HCT116 (cell line): ENCODE data around the gene SLC2A9. TPM values are rescaled to one million over a fixed set of nuclear protein-coding genes. Genes with fewer than 3 reads are reported as not detected.

Experiments
- ATAC-seq: fragments of 200-7000 bp; cut with Tn5 transposase; 2 replicates; pipeline ENCODE4 v1.9.1; 2020; ENCODE audit warnings: mild to moderate bottlenecking, moderate library complexity
- BruUV-seq: library from RNA; stranded (reverse); fragments of 400-500 nt; replicated peaks from 2 replicates; lab custom pipeline; 2021; lab: Mats Ljungman, UMichigan
- CTCF ChIA-PET: fragments of 300-600 bp; sonication (Branson Sonifier 250); formaldehyde crosslinking; loops from one replicate; lab custom pipeline; 2021; ENCODE audit warnings: antibody characterized with exemption; lab: Charles Lee
- POLR2A ChIA-PET: fragments of 300-600, 350-600 bp; sonication (Branson Sonifier 250); formaldehyde crosslinking; loops from one replicate; lab custom pipeline; 2021; ENCODE audit warnings: antibody characterized with exemption; lab: Charles Lee
- RAD21 ChIA-PET, 2 experiments: fragments of 300-600 bp; sonication (Branson Sonifier 250); formaldehyde crosslinking; loops; one replicate each; lab custom pipeline; 2023; ENCODE audit warnings: low total read pairs in 2 of 2; ENCODE audit not compliant: uncharacterized antibody in 2 of 2, unreplicated experiment in 2 of 2, low non-redundant PET in 1 of 2; lab: Charles Lee
- DNase-seq: peaks from one replicate; pipeline ENCODE4 v3.0.0-alpha.2; 2010; ENCODE audit warnings: low read depth, low spot score
- H2AFZ ChIP-seq: fragments of 200-600 bp; shearing (Covaris generic), sonication (generic); 2 replicates; pipeline ENCODE4 v1.6.1; 2017; ENCODE audit warnings: low read depth, mixed run types, mixed read lengths, antibody characterized with exemption, low read length; ENCODE audit not compliant: poor library complexity, severe bottlenecking
- H3K27ac ChIP-seq: 2 replicates; pipeline ENCODE4 v1.5.1; 2012; ENCODE audit warnings: low read depth, low read length
- H3K27me3 ChIP-seq: fragments of 200-600 bp; sonication (generic); 2 replicates; pipeline ENCODE4 v1.6.1; 2016; ENCODE audit warnings: mixed run types, low read length, mixed read lengths; ENCODE audit not compliant: insufficient read depth
- H3K36me3 ChIP-seq, 2 experiments: fragments of 200-500 bp in 1 of 2; fragments of 200-600 bp in 1 of 2; sonication (Bioruptor generic) in 1 of 2; sonication (generic) in 1 of 2; 2 replicates each; pipeline versions ENCODE4 v1.5.1 to v1.6.1; 2014 to 2016; ENCODE audit warnings: low read length in 2 of 2, inconsistent platforms in 1 of 2, mixed read lengths in 1 of 2, mixed run types in 1 of 2; ENCODE audit not compliant: insufficient read depth in 2 of 2, control insufficient read depth in 1 of 2
- H3K4me1 ChIP-seq, 2 experiments: fragments of 200-600 bp in 1 of 2; sonication (generic) in 1 of 2; 2 replicates each; pipeline versions ENCODE4 v1.5.1 to v1.6.1; 2012 to 2017; ENCODE audit warnings: low read length in 2 of 2, inconsistent platforms in 1 of 2, mild to moderate bottlenecking in 1 of 2, mixed read lengths in 1 of 2, mixed run types in 1 of 2, moderate library complexity in 1 of 2; ENCODE audit not compliant: insufficient read depth in 2 of 2, control insufficient read depth in 1 of 2
- H3K4me2 ChIP-seq: fragments of 200-600 bp; sonication (generic); 2 replicates; pipeline ENCODE4 v1.6.1; 2017; ENCODE audit warnings: mixed run types, low read length, mixed read lengths
- H3K4me3 ChIP-seq, 2 experiments: fragments of 200-600 bp in 1 of 2; sonication (generic) in 1 of 2; replicated peaks in 1 of 2; 2 replicates each; pipeline ENCODE4 v1.5.1; 2011 to 2016; ENCODE audit warnings: low read length in 2 of 2, control low read depth in 1 of 2, low read depth in 1 of 2, mild to moderate bottlenecking in 1 of 2, mixed read lengths in 1 of 2, mixed run types in 1 of 2
- H3K79me2 ChIP-seq: fragments of 200-600 bp; sonication (generic); 2 replicates; pipeline ENCODE4 v1.6.1; 2017; ENCODE audit warnings: mild to moderate bottlenecking, mixed run types, low read length, moderate library complexity, mixed read lengths; ENCODE audit not compliant: insufficient read depth
- H3K9ac ChIP-seq: fragments of 200-600 bp; sonication (generic); 2 replicates; pipeline ENCODE4 v1.6.1; 2016; ENCODE audit warnings: low read length, mixed read lengths
- H3K9me2 ChIP-seq: fragments of 200-600 bp; sonication (generic), shearing (Covaris generic); 2 replicates; pipeline ENCODE4 v1.6.1; 2017; ENCODE audit warnings: mixed run types, mild to moderate bottlenecking, moderate library complexity; ENCODE audit not compliant: insufficient read depth
- H3K9me3 ChIP-seq, 2 experiments: fragments of 200-500 bp in 1 of 2; fragments of 200-600 bp in 1 of 2; sonication (Bioruptor generic) in 1 of 2; sonication (generic) in 1 of 2; 2 replicates each; pipeline ENCODE4 v1.6.1; 2014 to 2017; ENCODE audit warnings: low read length in 2 of 2, mixed read lengths in 2 of 2, inconsistent platforms in 1 of 2, low read depth in 1 of 2, mild to moderate bottlenecking in 1 of 2, mixed run types in 1 of 2, moderate library complexity in 1 of 2; ENCODE audit not compliant: control insufficient read depth in 1 of 2, insufficient read depth in 1 of 2
- H4K20me1 ChIP-seq: fragments of 200-600 bp; sonication (generic), shearing (Covaris generic); 2 replicates; pipeline ENCODE4 v1.6.1; 2017; ENCODE audit warnings: mixed run types, mild to moderate bottlenecking, moderate library complexity; ENCODE audit not compliant: insufficient read depth
- ATF3 ChIP-seq: IDR thresholded peaks from 2 replicates; pipeline ENCODE4 v1.6.1; 2012
- CTCF ChIP-seq, 3 experiments: fragments of 200-600 bp in 1 of 3; sonication (generic) in 1 of 3; IDR thresholded peaks in 2 of 3; conservative IDR thresholded peaks in 1 of 3; 2 replicates each; pipeline ENCODE4 v1.5.1; 2012 to 2017; ENCODE audit warnings: low read depth in 2 of 3, low read length in 2 of 3, antibody characterized with exemption in 1 of 3, borderline replicate concordance in 1 of 3, control low read depth in 1 of 3, mild to moderate bottlenecking in 1 of 3, mixed read lengths in 1 of 3, mixed run types in 1 of 3, moderate library complexity in 1 of 3; ENCODE audit not compliant: insufficient read depth in 1 of 3
- EGR1 ChIP-seq: IDR thresholded peaks from 2 replicates; pipeline ENCODE4 v1.6.1; 2012; ENCODE audit warnings: low read depth
- ELF1 ChIP-seq: IDR thresholded peaks from 2 replicates; pipeline ENCODE4 v1.6.1; 2012; ENCODE audit warnings: low read depth, borderline replicate concordance
- EZH2 ChIP-seq: fragments of 200-600 bp; sonication (generic); IDR thresholded peaks from 2 replicates; pipeline ENCODE4 v1.6.1; 2017; ENCODE audit warnings: antibody characterized with exemption, mixed run types
- FOSL1 ChIP-seq: IDR thresholded peaks from 2 replicates; pipeline ENCODE4 v1.6.1; 2012; ENCODE audit warnings: low read depth
- MAX ChIP-seq: IDR thresholded peaks from 2 replicates; pipeline ENCODE4 v1.6.1; 2012
- POLR2A ChIP-seq: IDR thresholded peaks from 2 replicates; pipeline ENCODE4 v1.7.0; 2011; ENCODE audit warnings: borderline replicate concordance; ENCODE audit not compliant: insufficient read depth, insufficient read length; ENCODE audit errors: extremely low read depth
- POLR2AphosphoS5 ChIP-seq: IDR thresholded peaks from 2 replicates; pipeline ENCODE4 v1.6.1; 2011; ENCODE audit warnings: mild to moderate bottlenecking, low read depth, low read length, moderate library complexity
- RAD21 ChIP-seq: IDR thresholded peaks from 2 replicates; pipeline ENCODE4 v1.6.1; 2012; ENCODE audit warnings: low read depth, mild to moderate bottlenecking
- TCF7L2 ChIP-seq: IDR thresholded peaks from 2 replicates; pipeline ENCODE4 v1.7.0; 2011; ENCODE audit warnings: borderline replicate concordance, inconsistent platforms; ENCODE audit not compliant: insufficient read depth, insufficient read length; ENCODE audit errors: extremely low read depth
- ZBTB33 ChIP-seq: IDR thresholded peaks from 2 replicates; pipeline ENCODE4 v1.6.1; 2011; ENCODE audit warnings: mild to moderate bottlenecking, low read length, moderate library complexity; ENCODE audit not compliant: insufficient replicate concordance; ENCODE audit errors: extremely low read depth
- ZFX ChIP-seq: fragments of 450-650 bp; IDR thresholded peaks from 2 replicates; pipeline ENCODE4 v1.6.1; 2017
- ZNF274 ChIP-seq: fragments of 200-500 bp; sonication (Bioruptor generic); IDR thresholded peaks from 2 replicates; pipeline ENCODE4 v1.6.1; 2014; ENCODE audit warnings: mild to moderate bottlenecking, low read depth, low read length, inconsistent platforms
- intact Hi-C: fragments of 100-400 bp; cut with micrococcal nuclease; formaldehyde crosslinking; loops from 2 replicates; pipeline ENCODE4 v1.10.0; 2022
- total RNA-seq: library from RNA; stranded (reverse); gene quantifications from one replicate; pipeline ENCODE4 v1.2.1, GENCODE V29; 2021; ENCODE audit not compliant: unreplicated experiment

Gene SLC2A9
- total RNA-seq, 1 experiment from 2014 or later, result 2.2 TPM

GRCh38 chr4:10008609-10009005 is 12.7 kb downstream of the SLC2A9 start:
- no peak for TF ChIP-seq EZH2
- no peak for TF ChIP-seq CTCF (IDR thresholded peaks at IDR 0.05 in 2 of 3, conservative IDR thresholded peaks at IDR 0.05 in 1 of 3; ENCODE audit: borderline replicate concordance in 1 of 3, insufficient read depth in 1 of 3, low read depth in 2 of 3, low read length in 2 of 3)
- no peak for TF ChIP-seq ATF3
- TF ChIP-seq ZNF274, result no peak
- TF ChIP-seq FOSL1, result no peak
- TF ChIP-seq RAD21, result no peak
- TF ChIP-seq MAX, result no peak
- TF ChIP-seq ELF1, result no peak
- no peak for TF ChIP-seq ZBTB33
- no peak for TF ChIP-seq TCF7L2
- TF ChIP-seq POLR2A, result no peak
- TF ChIP-seq ZFX, result no peak
- no peak for TF ChIP-seq POLR2AphosphoS5
- no peak for TF ChIP-seq EGR1
- ChIA-PET POLR2A (no interaction called here), CTCF (no interaction called here), RAD21 (no interaction called here)
- H2AFZ ChIP-seq, result no peak overlapping the region
- H3K4me2 ChIP-seq, result no peak overlapping the region
- intact Hi-C loops, result no loop called here
- no peak overlapping the region for H3K27ac ChIP-seq
- ATAC-seq (no peak), DNase-seq (no peak)
- H3K9ac ChIP-seq, result no peak overlapping the region
- H3K79me2 ChIP-seq, result no peaks in the 10 kb centered on the region
- no TSS peak for BruUV-seq
- no peaks in the 10 kb centered on the region for H3K27me3 ChIP-seq
- H3K4me1 ChIP-seq, result peaks cover 24 to 31% of the 10 kb centered on the region in 2 experiments
- no peak overlapping the region for H3K4me3 ChIP-seq
- H3K9me3 ChIP-seq, result no peaks in the 10 kb centered on the region
- no peaks in the 10 kb centered on the region for H3K36me3 ChIP-seq
- H3K9me2 ChIP-seq, result no peaks in the 10 kb centered on the region
- H4K20me1 ChIP-seq, result no peaks in the 10 kb centered on the region
